HG03095 (cell line): ENCODE measurements around the gene SLC27A1.
"Not testable (repeated sequence)": the region's sequence is repeated elsewhere in the genome, so short reads cannot be mapped to it uniquely, and the experiment has no call there.

Experiments
- ATAC-seq: cut with Tn5 transposase; IDR thresholded peaks from one replicate; pipeline ENCODE4 v1.9.1; 2021; ENCODE audit warnings: moderate library complexity; ENCODE audit not compliant: unreplicated experiment

SLC27A1 gene

GRCh38 chr19:17486545-17487240, 16.4 kb downstream of the SLC27A1 start:
- ATAC-seq, result no peak

GRCh38 chr19:17487284-17488121, 17.2 kb downstream of the SLC27A1 start:
- ATAC-seq, result no peak

GRCh38 chr19:17488593-17489391, 18.5 kb downstream of the SLC27A1 start:
- no peak for ATAC-seq

- no peak for ATAC-seq
Measured at GRCh38 chr19:17489392-17490030, 19.2 kb downstream of the SLC27A1 start.

GRCh38 chr19:17490411-17490810, 20.1 kb downstream of the SLC27A1 start:
- ATAC-seq, result no peak

GRCh38 chr19:17491287-17491686, 21.0 kb downstream of the SLC27A1 start:
- no peak for ATAC-seq

- ATAC-seq, result no peak
Measured at GRCh38 chr19:17495639-17496296, 25.4 kb downstream of the SLC27A1 start.

GRCh38 chr19:17496337-17496997, 26.1 kb downstream of the SLC27A1 start:
- ATAC-seq, result no peak

- no peak for ATAC-seq
Measured at GRCh38 chr19:17497149-17497798, 26.9 kb downstream of the SLC27A1 start.

- not testable (repeated sequence) for ATAC-seq
Measured at GRCh38 chr19:17499025-17499424, 28.7 kb downstream of the SLC27A1 start.

GRCh38 chr19:17499648-17500446, 29.5 kb downstream of the SLC27A1 start:
- ATAC-seq, result no peak

GRCh38 chr19:17500447-17501198, 30.3 kb downstream of the SLC27A1 start:
- no peak for ATAC-seq

- ATAC-seq, result no peak
Measured at GRCh38 chr19:17503240-17503639, 32.9 kb downstream of the SLC27A1 start.

- ATAC-seq, result no peak
Measured at GRCh38 chr19:17504030-17504429, 33.7 kb downstream of the SLC27A1 start.

- no peak for ATAC-seq
Measured at GRCh38 chr19:17504456-17504855, 34.1 kb downstream of the SLC27A1 start.

- no peak for ATAC-seq
Measured at GRCh38 chr19:17505223-17505622, 34.9 kb downstream of the SLC27A1 start.

- no peak for ATAC-seq
Measured at GRCh38 chr19:17506745-17507144, 36.4 kb downstream of the SLC27A1 start.

GRCh38 chr19:17508558-17508933, 38.2 kb downstream of the SLC27A1 start:
- not testable (repeated sequence) for ATAC-seq
